22Rv1 (cell line): ENCODE results near the gene CRY1.

Experiments
- CTCF ChIP-seq: fragments of 450-650 bp; IDR thresholded peaks from 2 replicates; pipeline ENCODE4 v1.5.1; 2017; ENCODE audit warnings: mild to moderate bottlenecking
- ZFX ChIP-seq: fragments of 450-650 bp; IDR thresholded peaks from 2 replicates; pipeline ENCODE4 v1.6.1; 2017; ENCODE audit warnings: antibody characterized with exemption, borderline replicate concordance

- TF ChIP-seq CTCF (peak; percentile 56), ZFX (no peak)
Observed at GRCh38 chr12:107014055-107014454, 79.3 kb downstream of the CRY1 start.
